ENCODE results near the gene CEL.

CEL gene

GRCh38 chr9:133106511-133107244 is 44.9 kb downstream of the CEL start:
- DNase-seq: no peak

GRCh38 chr9:133107245-133107722 is 45.5 kb downstream of the CEL start:
- no peak for DNase-seq

DNA sequence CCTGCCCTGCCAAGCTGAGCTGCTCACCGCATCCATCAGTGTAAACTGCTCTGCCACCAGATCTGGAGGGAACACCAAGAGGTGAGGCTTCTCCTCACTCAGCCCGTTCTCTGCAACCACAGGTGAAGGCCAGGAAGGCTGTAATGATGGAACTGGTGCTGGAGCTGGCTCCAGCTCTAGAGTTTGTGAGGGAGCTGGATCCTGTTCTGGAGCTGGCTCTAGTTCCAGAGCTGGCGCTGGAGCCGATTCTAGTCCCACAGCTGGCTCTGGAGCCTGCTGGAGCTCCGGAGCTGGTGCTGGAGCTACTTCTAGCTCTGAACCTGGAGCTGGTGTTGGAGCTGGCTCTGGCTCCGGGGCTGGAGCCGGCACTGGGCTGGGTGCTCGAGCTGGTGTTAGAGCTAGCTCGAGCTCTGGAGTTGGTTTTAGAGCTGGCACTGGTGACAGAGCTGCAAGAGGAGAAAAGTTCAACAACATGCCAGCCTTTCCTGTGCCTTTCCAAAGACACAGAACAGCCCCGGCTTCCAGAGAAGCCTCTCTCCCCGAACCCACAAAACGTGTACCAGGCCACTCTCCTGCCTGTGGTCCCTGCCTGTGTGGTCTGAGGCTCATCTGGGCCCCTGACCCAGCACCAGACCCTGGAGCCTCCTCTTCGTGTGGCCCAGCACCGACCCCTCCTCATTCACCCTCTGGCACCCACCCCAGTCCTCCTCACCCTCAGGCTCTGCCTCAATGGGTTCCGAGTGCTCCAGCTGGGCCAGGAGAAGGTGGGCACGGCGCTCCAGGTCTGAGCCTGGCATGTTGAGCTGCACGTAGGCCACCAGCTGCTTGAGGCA is 46.4 kb downstream of the CEL start:
- DNase-seq: no peak

GRCh38 chr9:133108794-133109641 is 47.2 kb downstream of the CEL start:
- DNase-seq: no peak

DNA sequence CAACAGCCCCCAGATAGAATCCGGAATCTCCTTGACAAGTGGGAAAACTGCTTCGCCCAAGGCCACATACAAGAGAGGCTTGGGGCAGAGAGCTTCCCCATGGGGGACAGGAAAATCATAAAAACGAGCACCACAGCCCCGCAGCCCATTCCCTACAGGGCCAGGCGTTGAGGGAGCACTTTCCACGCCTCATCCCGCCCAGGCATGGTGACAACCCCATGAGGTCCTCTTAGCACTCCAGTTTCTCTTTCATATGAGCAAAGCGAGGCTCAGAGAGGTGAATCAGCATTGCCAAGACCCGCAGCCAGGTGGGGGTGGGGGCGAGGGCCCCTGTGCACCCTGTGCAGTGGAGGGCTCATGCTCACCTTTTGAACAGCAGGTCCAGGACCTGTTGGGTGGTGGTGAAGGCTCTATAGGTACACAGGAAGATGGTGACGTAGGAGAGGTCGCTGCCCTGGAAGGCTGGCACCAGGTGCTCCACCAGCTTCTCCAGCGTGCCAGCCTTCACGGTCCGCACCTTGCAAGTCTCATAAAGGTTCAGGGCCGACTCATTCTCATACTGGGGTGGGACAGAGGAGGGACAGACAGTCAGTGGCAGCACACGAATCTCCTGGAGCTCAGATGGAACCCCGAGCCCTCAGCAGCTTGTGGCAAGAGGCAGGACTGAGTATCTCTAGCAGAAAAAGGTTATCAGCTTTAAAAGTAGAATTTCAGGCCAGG is 48.3 kb downstream of the CEL start:
- DNase-seq: no peak

GRCh38 chr9:133111808-133112662 is 50.3 kb downstream of the CEL start:
- DNase-seq: no peak

DNA sequence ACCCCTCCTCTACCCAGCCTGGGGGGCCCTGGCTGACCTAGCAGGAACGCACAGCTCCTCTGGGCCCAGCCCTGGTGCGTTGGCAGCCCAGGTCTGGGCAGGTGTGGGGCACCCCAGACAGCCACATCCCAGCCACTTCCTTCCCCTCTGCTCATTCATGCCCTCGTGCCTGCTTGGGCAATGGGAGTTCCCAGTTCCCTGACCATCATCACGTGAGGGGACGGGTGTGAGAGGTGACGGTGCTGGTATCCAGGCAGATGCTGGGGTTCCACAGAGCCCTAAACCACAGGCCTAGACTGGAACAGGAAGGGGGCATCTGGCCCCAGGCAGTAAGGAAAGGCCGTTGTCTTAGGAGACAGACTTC is 50.9 kb downstream of the CEL start:
- no peak for DNase-seq

DNA sequence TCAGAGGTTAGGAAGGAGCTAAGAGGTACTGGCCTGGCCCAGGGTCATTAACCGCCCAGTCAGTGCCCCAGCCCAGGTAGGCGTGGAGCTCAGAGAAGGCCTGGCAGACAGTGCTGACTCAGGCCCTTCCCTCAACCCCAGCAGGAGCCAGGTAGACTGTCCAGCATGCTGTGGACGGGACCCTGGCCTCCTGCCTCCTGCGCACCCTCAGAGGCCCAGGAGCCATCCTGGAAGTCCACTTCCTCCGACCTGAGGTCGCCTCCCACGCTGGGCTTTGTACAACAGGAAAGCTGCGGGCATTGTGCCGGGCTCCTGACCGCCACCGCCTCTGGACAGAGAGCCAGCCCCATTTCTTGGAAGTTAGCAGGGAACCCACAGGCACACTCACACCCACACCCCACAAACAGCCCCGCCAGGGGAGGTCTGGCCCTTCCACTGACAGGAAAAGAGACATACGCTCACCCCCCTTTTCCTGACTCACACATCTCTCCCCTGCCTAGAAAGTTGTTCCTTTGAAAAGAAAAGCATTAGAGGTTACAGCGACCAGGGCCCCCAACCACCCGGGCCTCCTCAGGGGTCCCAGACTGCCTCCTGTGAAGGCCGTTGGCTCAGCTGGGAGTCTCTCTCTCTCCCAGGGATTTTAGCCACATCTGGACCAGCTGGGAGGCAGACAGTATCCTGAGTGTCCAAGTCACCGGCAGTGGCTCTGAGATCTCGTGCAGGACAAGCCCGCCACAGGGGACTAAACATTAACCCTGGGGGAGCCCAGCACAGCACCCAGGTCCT is 51.6 kb downstream of the CEL start:
- DNase-seq: no peak

GRCh38 chr9:133113949-133114885 is 52.4 kb downstream of the CEL start:
- DNase-seq: peak; percentile 78

- peak; percentile 53 for DNase-seq
Observed at GRCh38 chr9:133114886-133115603, 53.3 kb downstream of the CEL start.

DNA sequence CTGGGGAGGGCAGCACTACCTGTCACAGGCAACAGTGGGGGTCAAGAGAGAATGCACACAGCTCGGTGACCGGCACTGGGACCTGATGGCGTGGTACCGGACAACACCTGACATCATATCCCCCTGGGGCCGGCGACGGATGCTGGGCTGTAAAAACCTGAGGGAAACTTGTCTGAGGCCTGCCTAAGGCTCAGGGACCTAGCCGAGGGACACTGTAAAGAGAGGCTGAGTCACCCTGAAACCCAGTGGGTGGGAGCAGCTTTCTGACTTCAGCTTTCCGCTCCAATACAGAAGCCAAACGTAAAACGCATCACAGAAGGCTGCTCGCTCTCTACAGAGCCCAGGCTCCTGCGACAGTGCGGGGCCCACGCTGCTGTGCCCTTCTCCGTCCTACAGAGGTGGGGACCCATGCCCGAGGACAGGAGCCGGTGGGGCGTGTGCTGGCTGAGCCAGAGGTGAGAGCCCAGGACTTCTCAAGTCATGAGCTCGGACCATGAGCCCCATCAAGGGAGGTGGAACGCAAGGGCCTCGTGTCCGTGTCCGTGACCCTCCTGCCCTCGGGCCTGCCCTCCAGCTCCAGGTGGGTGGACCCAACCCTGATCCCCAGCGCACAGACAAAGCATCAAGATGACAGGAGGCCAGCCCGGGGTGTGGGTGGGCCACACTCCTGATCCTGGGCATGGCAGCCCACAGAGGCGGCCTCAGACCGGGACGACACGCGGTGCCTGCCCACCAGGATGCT is 54.0 kb downstream of the CEL start:
- DNase-seq: no peak

DNA sequence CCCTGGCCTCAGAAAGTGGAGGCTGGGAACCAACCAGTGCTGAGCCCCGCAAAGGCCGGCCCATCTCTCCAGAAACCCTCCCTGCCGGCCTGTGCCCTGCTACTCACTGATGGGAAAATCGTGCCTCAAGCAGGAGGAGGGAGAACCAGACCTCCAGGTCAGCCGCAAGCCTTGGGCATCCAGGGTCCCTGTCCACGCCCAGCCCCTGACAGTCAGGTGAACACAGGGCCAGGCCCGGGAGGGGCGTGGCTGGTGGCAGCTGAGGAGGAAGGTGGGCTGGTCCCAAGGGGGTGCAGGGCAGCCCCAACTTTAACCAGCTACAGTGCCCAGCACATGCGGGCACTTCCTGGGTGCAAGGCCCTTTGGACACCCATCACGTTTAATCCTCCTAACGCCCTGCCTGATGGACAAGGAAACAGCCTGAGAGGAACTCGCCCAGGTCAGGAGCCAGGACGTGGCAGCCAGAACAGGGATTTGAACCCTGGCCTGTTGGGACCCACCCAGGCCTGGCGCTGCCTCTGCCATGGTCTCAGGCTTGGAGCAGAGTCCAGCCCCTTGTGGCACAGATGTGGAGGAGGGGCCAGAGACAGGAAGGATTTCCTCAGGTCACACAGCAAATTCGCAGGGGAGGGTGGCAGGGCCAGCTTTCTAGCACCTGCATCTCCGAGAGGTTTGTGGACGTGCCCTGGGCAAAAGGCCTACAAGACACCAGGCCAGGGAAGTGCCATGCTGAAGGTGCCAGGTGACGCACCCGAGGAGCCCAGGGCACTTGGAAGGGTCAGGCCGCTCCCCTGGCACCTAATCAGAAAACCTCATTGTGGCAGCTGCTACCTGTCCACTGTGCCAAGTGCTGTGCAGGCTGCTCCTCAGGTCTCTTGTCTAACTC is 54.8 kb downstream of the CEL start:
- no peak for DNase-seq

GRCh38 chr9:133117271-133118178 is 55.7 kb downstream of the CEL start:
- no peak for DNase-seq

- no peak for DNase-seq
Observed at GRCh38 chr9:133118179-133118520, 56.4 kb downstream of the CEL start.

GRCh38 chr9:133118568-133118967 is 56.8 kb downstream of the CEL start:
- DNase-seq: no peak

All from NCI-H82 (cell line).